CD4-positive, alpha-beta memory T cell (primary cell): ENCODE measurements around the gene SAMSN1. TPM values are rescaled to one million over a fixed set of nuclear protein-coding genes. Genes with fewer than 3 reads are reported as not detected.

Source experiments
- CTCF ChIA-PET: fragments of 350-600 bp; sonication (Branson Sonifier 250); formaldehyde crosslinking; loops from one replicate; lab custom pipeline; 2021; ENCODE audit warnings: inconsistent platforms; ENCODE audit not compliant: partially characterized antibody; lab: Charles Lee
- POLR2A ChIA-PET: fragments of 350-600 bp; sonication (Branson Sonifier 250); formaldehyde crosslinking; loops from one replicate; lab custom pipeline; 2021; ENCODE audit not compliant: partially characterized antibody; lab: Charles Lee
- DNase-seq, 5 donors: peaks; one replicate each; pipeline versions ENCODE4 v3.0.0 to v3.0.0-alpha.2; 2020 to 2022; ENCODE audit warnings: mixed read lengths in 1 of 5
- H3K27ac ChIP-seq: one replicate; pipeline ENCODE4 v1.7.0; 2013; ENCODE audit warnings: low read depth, low read length
- H3K27me3 ChIP-seq: 2 replicates; pipeline ENCODE4 v1.7.0; 2013; ENCODE audit warnings: mild to moderate bottlenecking, low read length, moderate library complexity; ENCODE audit not compliant: insufficient read depth
- H3K36me3 ChIP-seq: 2 replicates; pipeline ENCODE4 v1.7.0; 2013; ENCODE audit warnings: mild to moderate bottlenecking, low read length, moderate library complexity; ENCODE audit not compliant: insufficient read depth
- H3K4me1 ChIP-seq: 2 replicates; pipeline ENCODE4 v1.7.0; 2013; ENCODE audit warnings: mild to moderate bottlenecking, low read length, moderate library complexity; ENCODE audit not compliant: insufficient read depth
- H3K4me3 ChIP-seq, 2 donors: one replicate each; pipeline ENCODE4 v1.7.0; 2013; ENCODE audit warnings: low read length in 2 of 2, mild to moderate bottlenecking in 1 of 2
- H3K9me3 ChIP-seq, 2 donors: one replicate each; pipeline ENCODE4 v1.7.0; 2013; ENCODE audit warnings: low read length in 2 of 2, control low read depth in 1 of 2; ENCODE audit not compliant: control insufficient read depth in 1 of 2
- H3K27ac Mint-ChIP-seq, 7 donors: one replicate each; pipeline ENCODE4 v1.8.0; 2020 to 2021; ENCODE audit warnings: mixed read lengths in 7 of 7, mild to moderate bottlenecking in 6 of 7, inconsistent platforms in 3 of 7, moderate library complexity in 3 of 7
- H3K27me3 Mint-ChIP-seq, 2 donors: one replicate each; pipeline ENCODE4 v1.8.0; 2020 to 2021; ENCODE audit warnings: mixed read lengths in 2 of 2
- H3K36me3 Mint-ChIP-seq, 2 donors: one replicate each; pipeline ENCODE4 v1.8.0; 2020 to 2021; ENCODE audit warnings: mixed read lengths in 2 of 2, inconsistent platforms in 1 of 2, mild to moderate bottlenecking in 1 of 2
- H3K4me1 Mint-ChIP-seq, 4 donors: one replicate each; pipeline ENCODE4 v1.8.0; 2020 to 2021; ENCODE audit warnings: mixed read lengths in 4 of 4, mild to moderate bottlenecking in 1 of 4
- H3K4me3 Mint-ChIP-seq, 8 donors: one replicate each; pipeline ENCODE4 v1.8.0; 2020 to 2021; ENCODE audit warnings: mixed read lengths in 8 of 8, mild to moderate bottlenecking in 7 of 8, moderate library complexity in 6 of 8, inconsistent platforms in 3 of 8
- H3K9me3 Mint-ChIP-seq, 8 donors: one replicate each; pipeline ENCODE4 v1.8.0; 2020 to 2021; ENCODE audit warnings: mixed read lengths in 8 of 8, mild to moderate bottlenecking in 5 of 8, inconsistent platforms in 3 of 8, moderate library complexity in 1 of 8
- intact Hi-C: fragments of 100-400 bp; cut with micrococcal nuclease; formaldehyde crosslinking; loops from one replicate; pipeline ENCODE4 v1.15.1; 2023
- polyA plus RNA-seq, 2 donors: library from polyadenylated mRNA; unstranded; fragments of 300-500 nt; fragmentation: Illumina TruSeq; gene quantifications; one replicate each; pipeline ENCODE4 v1.2.3, GENCODE V29; 2021
- total RNA-seq, 2 experiments: library from RNA; stranded (reverse); gene quantifications; one replicate each; pipeline ENCODE4 v1.2.3, GENCODE V29; 2021

SAMSN1 gene
- total and polyA plus RNA-seq, 4 experiments from 2014 or later, result 50.8 to 59.5 (median 57.1) TPM

- no peak for DNase-seq
- peaks cover 15 to 32% of the 10 kb centered on the region in 2 donors for H3K36me3 Mint-ChIP-seq
- peaks cover 0 to 3% (median 0%) of the 10 kb centered on the region in 8 donors for H3K9me3 Mint-ChIP-seq
- H3K4me1 ChIP-seq, result peaks cover 31% of the 10 kb centered on the region
- intact Hi-C loops, result loop anchor here (5.0 kb wide), 2 partner anchors 43 to 193 kb away; no protein-coding TSS in a partner anchor
- peaks cover 25 to 44% (median 36%) of the 10 kb centered on the region in 4 donors for H3K4me1 Mint-ChIP-seq
- no peak overlapping the region for H3K4me3 Mint-ChIP-seq
- H3K27me3 ChIP-seq, result no peaks in the 10 kb centered on the region
- ChIA-PET POLR2A (interaction anchor here (1.2 kb wide), 1 partner anchor 57 kb away, joined by 3 read pairs; no protein-coding TSS in a partner anchor), CTCF (no interaction called here)
- H3K27ac Mint-ChIP-seq, result peak overlapping the region; percentile 3 to 87 (median 19)
- no peak overlapping the region for H3K4me3 ChIP-seq
- H3K9me3 ChIP-seq, result no peaks in the 10 kb centered on the region
- no peak overlapping the region for H3K27ac ChIP-seq
- H3K36me3 ChIP-seq, result no peaks in the 10 kb centered on the region
- H3K27me3 Mint-ChIP-seq, result no peaks in the 10 kb centered on the region
Measured at GRCh38 chr21:14484188-14485009, 61.7 kb downstream of the SAMSN1 start.

- no peaks in the 10 kb centered on the region for H3K36me3 ChIP-seq
- Mint-ChIP-seq H3K4me3 (peak overlapping the region in 1 of 8 donors; percentile 12), H3K4me1 (peaks cover 21 to 38% (median 31%) of the 10 kb centered on the region in 4 donors), H3K27ac (peak overlapping the region in 6 of 7 donors; percentile 31 to 80 (median 66)), H3K9me3 (peaks cover 0 to 3% (median 0%) of the 10 kb centered on the region in 8 donors), H3K27me3 (no peaks in the 10 kb centered on the region), H3K36me3 (peaks cover 10 to 26% of the 10 kb centered on the region in 2 donors)
- no peaks in the 10 kb centered on the region for H3K27me3 ChIP-seq
- CTCF ChIA-PET, result no interaction called here
- POLR2A ChIA-PET, result interaction anchor here (1.2 to 1.9 kb wide), 2 partner anchors 58 to 67 kb away, joined by 3 to 4 read pairs; no protein-coding TSS in a partner anchor
- H3K9me3 ChIP-seq, result no peaks in the 10 kb centered on the region
- no peak overlapping the region for H3K27ac ChIP-seq
- intact Hi-C loops, result loop anchor here (5.0 kb wide), 1 partner anchor 194 kb away; no protein-coding TSS in a partner anchor
- peaks cover 24% of the 10 kb centered on the region for H3K4me1 ChIP-seq
- H3K4me3 ChIP-seq, result no peak overlapping the region
- no peak for DNase-seq
Measured at GRCh38 chr21:14483296-14483695, 62.8 kb downstream of the SAMSN1 start.

GRCh38 chr21:14482165-14482564 lies 64.0 kb downstream of the SAMSN1 start:
- Mint-ChIP-seq H3K4me1 (peaks cover 20 to 29% (median 23%) of the 10 kb centered on the region in 4 donors), H3K27me3 (no peaks in the 10 kb centered on the region), H3K27ac (peak overlapping the region; percentile 11 to 91 (median 82)), H3K36me3 (peaks cover 10 to 17% of the 10 kb centered on the region in 2 donors), H3K9me3 (peaks cover 0 to 3% (median 0%) of the 10 kb centered on the region in 8 donors), H3K4me3 (peak overlapping the region; percentile 25 to 81 (median 56))
- intact Hi-C loops, result loop anchor here (5.0 kb wide), 1 partner anchor 195 kb away; no protein-coding TSS in a partner anchor
- ChIA-PET POLR2A (interaction anchor here (0.7 to 1.9 kb wide), 3 partner anchors 68 to 1248 kb away, joined by 3 to 4 read pairs (median 3); no protein-coding TSS in a partner anchor), CTCF (interaction anchor here (1.2 to 1.7 kb wide), 2 partner anchors 194 to 256 kb away, joined by 3 to 4 read pairs; no protein-coding TSS in a partner anchor)
- peak; percentile 54 to 71 (median 57) for DNase-seq
- H3K9me3 ChIP-seq, result no peaks in the 10 kb centered on the region
- H3K27ac ChIP-seq, result no peak overlapping the region
- H3K27me3 ChIP-seq, result no peaks in the 10 kb centered on the region
- H3K36me3 ChIP-seq, result no peaks in the 10 kb centered on the region
- peaks cover 24% of the 10 kb centered on the region for H3K4me1 ChIP-seq
- H3K4me3 ChIP-seq, result peak overlapping the region in 1 of 2 donors; percentile 13

GRCh38 chr21:14480411-14481031 lies 65.6 kb downstream of the SAMSN1 start:
- Histone ChIP-seq H3K4me3 (no peak overlapping the region), H3K36me3 (no peaks in the 10 kb centered on the region), H3K27me3 (no peaks in the 10 kb centered on the region), H3K27ac (no peak overlapping the region), H3K9me3 (no peaks in the 10 kb centered on the region), H3K4me1 (peaks cover 24% of the 10 kb centered on the region)
- no peak overlapping the region for H3K4me3 Mint-ChIP-seq
- no peaks in the 10 kb centered on the region for H3K27me3 Mint-ChIP-seq
- intact Hi-C loops, result loop anchor here (5.0 kb wide), 1 partner anchor 197 kb away; no protein-coding TSS in a partner anchor
- DNase-seq, result no peak
- peaks cover 0 to 3% (median 0%) of the 10 kb centered on the region in 8 donors for H3K9me3 Mint-ChIP-seq
- H3K4me1 Mint-ChIP-seq, result peaks cover 17 to 23% (median 19%) of the 10 kb centered on the region in 4 donors
- H3K27ac Mint-ChIP-seq, result peak overlapping the region in 1 of 7 donors; percentile 48
- peaks cover 10 to 11% of the 10 kb centered on the region in 2 donors for H3K36me3 Mint-ChIP-seq
- ChIA-PET POLR2A (interaction anchor here (1.4 kb wide), 1 partner anchor 47 kb away, joined by 3 read pairs; no protein-coding TSS in a partner anchor), CTCF (no interaction called here)

GRCh38 chr21:14479241-14479786 lies 66.8 kb downstream of the SAMSN1 start:
- H3K4me3 Mint-ChIP-seq, result no peak overlapping the region
- H3K27ac Mint-ChIP-seq, result peak overlapping the region in 2 of 7 donors; percentile 23 to 70

GRCh38 chr21:14477841-14478240 lies 68.3 kb downstream of the SAMSN1 start:
- H3K4me1 ChIP-seq, result peaks cover 16% of the 10 kb centered on the region
- Mint-ChIP-seq H3K4me3 (no peak overlapping the region), H3K4me1 (peaks cover 6 to 11% (median 11%) of the 10 kb centered on the region in 4 donors), H3K27me3 (no peaks in the 10 kb centered on the region), H3K36me3 (no peaks in the 10 kb centered on the region), H3K9me3 (no peaks in the 10 kb centered on the region), H3K27ac (no peak overlapping the region)
- DNase-seq, result no peak
- ChIA-PET POLR2A (no interaction called here), CTCF (interaction anchor here (1.5 kb wide), 1 partner anchor 10 kb away, joined by 3 read pairs; no protein-coding TSS in a partner anchor)
- H3K36me3 ChIP-seq, result no peaks in the 10 kb centered on the region
- H3K4me3 ChIP-seq, result no peak overlapping the region
- no peak overlapping the region for H3K27ac ChIP-seq
- no peaks in the 10 kb centered on the region for H3K27me3 ChIP-seq
- no peaks in the 10 kb centered on the region for H3K9me3 ChIP-seq
- intact Hi-C loops, result no loop called here

More at GRCh38 chr21:14479241-14479786, 66.8 kb downstream of the SAMSN1 start:
- H3K9me3 Mint-ChIP-seq, result peaks cover 0 to 3% (median 0%) of the 10 kb centered on the region in 8 donors
- ChIA-PET POLR2A (no interaction called here), CTCF (interaction anchor here (0.8 to 1.5 kb wide), 2 partner anchors 11 to 258 kb away, joined by 3 read pairs; no protein-coding TSS in a partner anchor)
- H3K27me3 Mint-ChIP-seq, result no peaks in the 10 kb centered on the region
- no peaks in the 10 kb centered on the region for H3K36me3 ChIP-seq
- peaks cover 2 to 3% of the 10 kb centered on the region in 2 donors for H3K36me3 Mint-ChIP-seq
- H3K4me3 ChIP-seq, result no peak overlapping the region
- peaks cover 24% of the 10 kb centered on the region for H3K4me1 ChIP-seq
- no peak overlapping the region for H3K27ac ChIP-seq
- intact Hi-C loops, result no loop called here
- H3K27me3 ChIP-seq, result no peaks in the 10 kb centered on the region
- no peak for DNase-seq
- H3K9me3 ChIP-seq, result no peaks in the 10 kb centered on the region
- peaks cover 13 to 23% (median 18%) of the 10 kb centered on the region in 4 donors for H3K4me1 Mint-ChIP-seq
